Measurements from ENCODE around the gene RTL9. TPM values are rescaled to one million over a fixed set of nuclear protein-coding genes. Genes with fewer than 3 reads are reported as not detected.
"Not testable (repeated sequence)": the region's sequence is repeated elsewhere in the genome, so short reads cannot be mapped to it uniquely, and the experiment has no call there.

RTL9 gene
- total and polyA plus RNA-seq, 10 donors, result not detected

- intact Hi-C loops (cut with DNase I; ENCODE audit: low total_unique reads), result no loop called here
- Histone ChIP-seq H3K4me3 (no peak overlapping the region), H3K9me3 (no peaks in the 10 kb centered on the region), H3K27me3 (replicated peaks in 1 of 7) (peaks cover 0 to 12% (median 0%) of the 10 kb centered on the region in 7 donors), H3K27ac (no peak overlapping the region), H3K4me1 (no peaks in the 10 kb centered on the region), H3K36me3 (no peaks in the 10 kb centered on the region)
- TF ChIP-seq POLR2AphosphoS5 (IDR thresholded peaks at IDR 0.05) (no peak), POLR2A (IDR thresholded peaks at IDR 0.05) (no peak)
- TF ChIP-seq, protein P1, sequence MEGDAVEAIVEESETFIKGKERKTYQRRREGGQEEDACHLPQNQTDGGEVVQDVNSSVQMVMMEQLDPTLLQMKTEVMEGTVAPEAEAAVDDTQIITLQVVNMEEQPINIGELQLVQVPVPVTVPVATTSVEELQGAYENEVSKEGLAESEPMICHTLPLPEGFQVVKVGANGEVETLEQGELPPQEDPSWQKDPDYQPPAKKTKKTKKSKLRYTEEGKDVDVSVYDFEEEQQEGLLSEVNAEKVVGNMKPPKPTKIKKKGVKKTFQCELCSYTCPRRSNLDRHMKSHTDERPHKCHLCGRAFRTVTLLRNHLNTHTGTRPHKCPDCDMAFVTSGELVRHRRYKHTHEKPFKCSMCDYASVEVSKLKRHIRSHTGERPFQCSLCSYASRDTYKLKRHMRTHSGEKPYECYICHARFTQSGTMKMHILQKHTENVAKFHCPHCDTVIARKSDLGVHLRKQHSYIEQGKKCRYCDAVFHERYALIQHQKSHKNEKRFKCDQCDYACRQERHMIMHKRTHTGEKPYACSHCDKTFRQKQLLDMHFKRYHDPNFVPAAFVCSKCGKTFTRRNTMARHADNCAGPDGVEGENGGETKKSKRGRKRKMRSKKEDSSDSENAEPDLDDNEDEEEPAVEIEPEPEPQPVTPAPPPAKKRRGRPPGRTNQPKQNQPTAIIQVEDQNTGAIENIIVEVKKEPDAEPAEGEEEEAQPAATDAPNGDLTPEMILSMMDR (IDR thresholded peaks at IDR 0.05 in 8 of 11, conservative IDR thresholded peaks at IDR 0.05 in 3 of 11), result no peak
- 10 to 30% (median 25%) methylated on average over 1 of the region's 1 CpG; no CpG with 5 or more reads in 1 of the 5 donors for WGBS, 5 donors
- DNase-seq, result no peak
These were observed 44.2 kb downstream of the RTL9 start for GRCh38 chrX:110402850-110403221.

- H3K4me3 ChIP-seq, result no peak overlapping the region
- no peak for DNase-seq
- no peaks in the 10 kb centered on the region for H3K9me3 ChIP-seq
- intact Hi-C loops (cut with DNase I; ENCODE audit: low total_unique reads), result no loop called here
- no peak overlapping the region for H3K27ac ChIP-seq
- no peaks in the 10 kb centered on the region for H3K36me3 ChIP-seq
- WGBS, 5 donors, result 73 to 94% (median 82%) methylated on average over 15 of the region's 15 CpGs
- H3K4me1 ChIP-seq, result no peaks in the 10 kb centered on the region
- TF ChIP-seq POLR2A (IDR thresholded peaks at IDR 0.05) (no peak), POLR2AphosphoS5 (IDR thresholded peaks at IDR 0.05) (no peak)
- TF ChIP-seq, protein P1 (IDR thresholded peaks at IDR 0.05 in 8 of 11, conservative IDR thresholded peaks at IDR 0.05 in 3 of 11), result no peak
- peaks cover 0 to 10% (median 0%) of the 10 kb centered on the region in 7 donors for H3K27me3 ChIP-seq (replicated peaks in 1 of 7)
These were observed 45.0 kb downstream of the RTL9 start for GRCh38 chrX:110403441-110404238.

GRCh38 chrX:110404376-110404775, 45.7 kb downstream of the RTL9 start:
- Histone ChIP-seq H3K4me1 (no peaks in the 10 kb centered on the region), H3K27ac (no peak overlapping the region), H3K9me3 (no peaks in the 10 kb centered on the region), H3K36me3 (no peaks in the 10 kb centered on the region), H3K4me3 (no peak overlapping the region), H3K27me3 (replicated peaks in 1 of 7) (peaks cover 0 to 13% (median 0%) of the 10 kb centered on the region in 7 donors)
- intact Hi-C loops (cut with DNase I; ENCODE audit: low total_unique reads), result no loop called here
- TF ChIP-seq POLR2A (IDR thresholded peaks at IDR 0.05), result no peak
- no peak for TF ChIP-seq POLR2AphosphoS5 (IDR thresholded peaks at IDR 0.05)
- TF ChIP-seq, protein P1 (IDR thresholded peaks at IDR 0.05 in 8 of 11, conservative IDR thresholded peaks at IDR 0.05 in 3 of 11), result no peak
- no peak for DNase-seq
- 77 to 94% (median 91%) methylated on average over 6 of the region's 6 CpGs for WGBS, 5 donors

- H3K36me3 ChIP-seq; H3K9me3 ChIP-seq; DNase-seq; intact Hi-C loops (cut with DNase I; ENCODE audit: low total_unique reads); H3K4me3 ChIP-seq; H3K4me1 ChIP-seq; H3K27ac ChIP-seq: not testable (repeated sequence)
- peaks cover 0 to 31% (median 0%) of the 10 kb centered on the region in 7 donors for H3K27me3 ChIP-seq (replicated peaks in 1 of 7)
- 90 to 96% (median 92%) methylated on average over 7 of the region's 7 CpGs for WGBS, 5 donors
These were observed 47.6 kb downstream of the RTL9 start for GRCh38 chrX:110406250-110406649.

All from spleen (tissue), 11 donors.